HG03457 (cell line): ENCODE data around the gene PHYHIPL.

Experiments
- ATAC-seq: cut with Tn5 transposase; IDR thresholded peaks from one replicate; pipeline ENCODE4 v1.9.1; 2021; ENCODE audit warnings: moderate number of reproducible peaks; ENCODE audit not compliant: unreplicated experiment

PHYHIPL gene

DNA sequence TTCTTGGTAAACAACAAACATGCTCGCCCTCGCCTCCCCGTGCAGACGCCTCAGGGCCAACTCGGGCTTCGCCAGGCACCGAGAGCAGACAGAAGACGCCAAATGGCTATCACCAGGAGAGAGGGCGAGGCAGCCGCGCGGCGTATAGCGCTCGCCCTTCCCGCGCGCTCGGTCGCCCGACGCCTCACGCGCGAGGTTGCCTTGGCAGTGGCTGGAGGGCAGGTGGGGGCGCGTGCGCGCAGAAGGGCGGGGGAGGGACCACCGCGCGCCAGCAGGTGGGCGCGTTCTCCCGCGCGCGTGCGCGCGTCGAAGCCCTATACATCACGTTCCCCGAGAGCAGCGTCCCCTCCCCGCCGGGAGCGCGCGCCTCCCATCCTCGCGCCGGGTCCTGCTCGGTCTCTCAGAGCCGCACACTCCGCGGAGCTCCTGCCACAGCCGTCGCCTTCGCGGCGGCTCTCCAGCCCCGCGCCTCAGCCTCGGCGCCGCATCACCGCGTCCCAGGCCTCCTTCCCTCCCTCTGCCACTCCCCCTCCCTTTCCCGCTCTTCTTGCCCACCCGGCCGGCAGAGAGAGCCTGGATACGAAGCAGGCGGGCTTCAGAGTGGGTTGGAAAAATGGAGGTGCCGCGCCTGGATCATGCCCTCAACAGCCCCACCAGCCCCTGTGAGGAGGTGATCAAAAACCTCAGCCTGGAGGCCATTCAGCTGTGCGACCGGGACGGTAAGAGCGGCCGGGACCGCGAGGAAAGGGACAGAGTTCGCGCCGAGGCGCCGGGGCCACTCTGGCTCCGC is at the start of gene PHYHIPL:
Gene PHYHIPL (plus strand): TSS at position 403 of the 790 bp plus-strand sequence. CDS start 211 bp downstream, at position 614.
- ATAC-seq, result no peak

DNA sequence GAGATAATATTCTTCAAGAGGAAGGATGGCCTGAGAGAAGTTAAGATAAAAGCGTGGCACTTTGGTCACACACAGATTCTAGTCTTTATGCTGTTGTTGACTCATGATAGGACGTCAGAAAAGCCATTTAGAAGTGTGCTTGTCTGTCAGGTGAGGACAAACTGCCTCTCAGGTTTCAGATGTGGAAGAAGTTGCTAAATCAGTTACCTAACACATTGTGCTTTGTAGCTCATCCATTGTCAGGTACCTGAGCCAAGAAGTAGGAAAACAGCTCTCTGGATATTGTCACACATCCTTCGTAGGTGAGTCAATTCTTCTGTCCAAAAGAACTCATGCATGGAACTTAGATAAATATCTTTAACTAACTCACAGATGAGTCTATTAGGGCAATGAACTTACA is 49.5 kb upstream of the PHYHIPL start:
- no peak for ATAC-seq

- ATAC-seq, result no peak
These were observed 48.5 kb upstream of the PHYHIPL start for GRCh38 chr10:59127991-59128390.

DNA sequence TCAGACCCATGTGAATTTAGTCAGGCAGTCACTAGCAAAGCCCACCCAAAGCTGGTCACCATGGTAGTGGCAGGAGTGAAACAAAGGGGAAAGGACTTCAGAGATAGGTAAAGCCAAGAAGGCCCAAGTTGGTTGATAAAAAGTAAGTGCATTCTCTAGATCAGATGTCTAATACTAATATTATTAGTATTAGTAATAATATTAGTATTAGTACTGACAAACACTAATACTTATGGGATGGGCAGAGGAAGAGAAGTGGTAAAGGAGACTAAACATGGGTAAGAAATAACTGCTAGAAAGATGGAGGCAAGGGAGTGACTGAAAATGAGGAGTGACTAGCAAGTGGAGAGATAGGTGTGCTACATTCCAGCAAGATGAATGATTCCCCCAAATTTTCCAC is 46.6 kb upstream of the PHYHIPL start:
- no peak for ATAC-seq

GRCh38 chr10:59131666-59132065 is 44.8 kb upstream of the PHYHIPL start:
- no peak for ATAC-seq

DNA sequence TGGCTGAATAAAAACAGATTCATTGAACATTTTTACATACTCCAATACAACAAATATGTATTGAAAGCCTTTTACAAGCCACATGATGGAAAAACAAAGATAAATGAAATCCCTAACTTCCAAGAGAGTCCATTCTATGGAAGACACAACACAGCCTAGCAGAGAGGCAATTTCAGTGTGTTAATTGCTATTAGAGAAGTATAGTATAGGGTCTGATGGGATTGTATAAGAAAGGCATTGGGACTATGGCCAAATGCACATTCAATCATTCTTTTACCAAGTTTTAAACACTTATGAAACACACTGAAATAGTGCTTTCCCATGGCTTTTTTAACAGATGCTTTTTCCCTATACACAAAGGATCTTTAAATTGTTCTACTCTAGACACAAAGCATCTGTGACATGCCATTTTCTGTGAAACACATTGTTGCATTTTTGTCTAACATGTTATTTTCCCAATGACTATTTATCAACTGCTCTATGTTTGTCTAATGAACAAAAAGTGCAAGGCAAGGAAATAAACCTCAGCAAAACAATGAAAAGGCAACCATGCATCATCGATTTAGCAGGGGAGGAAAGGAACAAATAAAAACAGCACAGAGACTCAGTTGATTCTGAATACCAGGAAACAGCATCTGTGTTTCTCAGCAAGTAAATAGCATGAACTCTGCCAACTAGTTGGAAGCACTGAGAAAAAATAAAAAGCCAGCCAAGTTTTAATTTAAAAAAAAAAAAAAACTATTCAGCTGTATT is 42.4 kb upstream of the PHYHIPL start:
- ATAC-seq, result no peak

DNA sequence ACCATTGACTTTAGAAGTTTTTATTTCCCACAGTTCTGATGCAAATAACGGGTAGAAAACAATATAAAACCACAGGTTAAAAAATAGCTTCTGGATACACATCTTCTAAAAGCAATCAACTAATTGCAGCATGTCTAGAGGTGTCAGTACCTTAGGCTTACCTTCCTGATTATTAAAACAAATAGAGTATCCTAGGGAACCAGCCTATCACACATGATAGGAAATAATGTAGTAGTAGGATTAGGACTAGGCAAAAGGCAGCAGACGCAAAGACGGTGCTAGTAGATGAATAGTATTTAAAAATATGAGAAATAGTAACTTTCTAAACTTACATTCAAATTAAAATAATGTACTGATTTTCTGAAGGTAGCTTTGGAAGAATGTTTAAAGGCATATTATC is 41.7 kb upstream of the PHYHIPL start:
- no peak for ATAC-seq

- no peak for ATAC-seq
These were observed 41.2 kb upstream of the PHYHIPL start for GRCh38 chr10:59135275-59135674.

- ATAC-seq, result no peak
These were observed 38.4 kb upstream of the PHYHIPL start for GRCh38 chr10:59138052-59138451.

GRCh38 chr10:59143544-59143943 is 32.9 kb upstream of the PHYHIPL start:
- ATAC-seq, result no peak

GRCh38 chr10:59148701-59149100 is 27.7 kb upstream of the PHYHIPL start:
- no peak for ATAC-seq

GRCh38 chr10:59155556-59155955 is 20.9 kb upstream of the PHYHIPL start:
- ATAC-seq, result no peak

GRCh38 chr10:59167512-59167911 is 8.9 kb upstream of the PHYHIPL start:
- no peak for ATAC-seq

DNA sequence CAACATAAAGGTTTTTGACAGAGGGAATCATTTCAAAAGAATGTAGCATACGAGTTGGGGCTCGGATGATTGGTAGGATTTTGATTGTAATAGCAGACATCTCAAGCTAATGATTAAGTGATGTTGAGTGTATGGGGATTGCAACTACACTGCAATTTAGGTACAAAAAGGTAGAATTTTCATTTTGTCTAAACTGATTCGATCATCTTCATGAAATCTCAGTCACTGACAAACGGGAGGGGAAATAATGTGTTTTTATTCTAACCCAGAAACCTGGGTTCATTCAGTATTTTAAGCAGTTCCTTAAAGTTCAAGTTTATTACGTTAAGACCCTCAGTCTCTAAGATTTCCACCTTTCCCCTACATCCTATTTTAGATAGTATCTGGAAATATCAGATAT is 3.9 kb upstream of the PHYHIPL start:
- no peak for ATAC-seq

- no peak for ATAC-seq
These were observed 3.0 kb upstream of the PHYHIPL start for GRCh38 chr10:59173414-59173813.

GRCh38 chr10:59175538-59176240 is 754 bp upstream of the PHYHIPL start:
- no peak for ATAC-seq

DNA sequence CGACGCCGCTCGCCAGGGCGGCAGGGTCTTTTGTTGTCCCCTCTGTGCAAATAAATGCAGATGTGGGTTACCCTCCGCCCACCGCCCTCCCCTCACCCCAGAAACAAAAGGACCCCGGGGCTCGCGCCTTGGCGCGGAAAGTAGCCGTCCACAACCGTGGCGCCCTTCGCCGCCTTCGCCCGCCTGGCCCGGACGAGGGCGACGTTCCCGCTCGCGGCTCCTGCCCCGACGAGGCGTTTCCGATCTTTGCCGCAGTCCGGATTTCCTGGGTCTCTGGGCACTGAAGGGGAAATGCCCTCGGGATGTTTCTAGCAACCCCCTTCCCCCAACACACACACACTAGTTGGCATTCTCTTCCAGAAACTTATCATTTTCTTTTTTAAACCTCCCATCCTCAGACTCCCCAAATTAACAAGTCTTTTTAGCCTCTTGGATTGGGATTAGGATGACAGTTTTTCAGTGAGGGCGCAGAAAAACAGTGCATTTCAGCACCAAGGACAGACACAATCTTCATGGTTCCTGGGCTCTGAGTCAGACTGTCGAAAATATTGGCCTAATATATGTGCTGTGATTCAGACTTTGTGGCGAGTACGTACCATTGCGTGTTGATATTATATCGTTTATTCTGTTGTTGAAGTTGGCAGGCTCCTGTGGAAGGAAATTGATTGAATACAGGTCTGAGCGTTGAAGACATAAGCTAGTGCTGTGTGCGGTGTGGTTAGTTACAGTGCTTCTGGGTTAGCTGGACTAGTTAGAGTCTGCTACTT is 771 bp downstream of the PHYHIPL start:
- ATAC-seq, result no peak

DNA sequence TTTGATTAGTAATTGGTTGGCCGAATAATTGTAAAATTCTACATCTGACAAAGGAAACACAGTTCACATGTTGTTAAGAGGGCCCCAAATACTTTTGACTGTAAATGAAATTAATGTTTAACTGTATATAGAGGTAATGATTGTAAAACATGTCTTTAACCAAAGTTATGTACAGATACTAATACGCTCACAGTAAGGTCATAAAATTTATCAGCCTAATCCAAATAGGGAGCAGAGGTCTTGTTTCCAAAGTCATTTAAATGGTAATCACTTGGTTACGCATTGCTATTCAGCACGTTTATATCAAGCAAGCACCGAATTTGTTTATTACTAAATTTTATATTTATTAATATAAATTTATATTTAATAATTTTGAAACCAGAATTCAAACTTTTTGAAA is 1.4 kb downstream of the PHYHIPL start:
- no peak for ATAC-seq

GRCh38 chr10:59179068-59179467 is 2.6 kb downstream of the PHYHIPL start:
- ATAC-seq, result no peak

DNA sequence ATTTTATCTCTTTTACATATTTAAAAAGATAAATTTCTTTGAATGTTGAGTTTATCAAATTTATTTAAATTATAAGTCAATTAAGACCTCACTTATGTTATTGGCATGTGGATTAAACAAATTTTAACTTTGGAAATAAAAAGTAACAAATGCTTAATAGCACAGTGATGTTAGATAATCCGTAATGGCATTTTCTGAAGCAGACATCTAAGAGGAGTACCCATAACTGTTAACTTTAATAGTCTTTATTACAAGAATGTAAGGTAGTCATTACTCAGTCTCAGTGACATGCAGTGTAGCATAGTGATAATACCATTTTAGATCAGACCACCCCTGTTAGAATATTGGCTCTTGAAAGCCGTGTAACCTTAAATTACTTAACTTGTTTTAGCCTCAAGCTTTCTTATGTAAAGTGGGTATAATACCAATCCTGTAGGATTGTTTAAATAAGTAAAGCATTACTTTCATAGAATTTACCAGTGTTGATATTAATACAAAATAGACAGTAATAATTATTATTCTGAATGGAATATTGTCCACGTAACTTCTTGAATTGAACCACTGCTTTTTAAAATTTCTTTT is 4.3 kb downstream of the PHYHIPL start:
- no peak for ATAC-seq

DNA sequence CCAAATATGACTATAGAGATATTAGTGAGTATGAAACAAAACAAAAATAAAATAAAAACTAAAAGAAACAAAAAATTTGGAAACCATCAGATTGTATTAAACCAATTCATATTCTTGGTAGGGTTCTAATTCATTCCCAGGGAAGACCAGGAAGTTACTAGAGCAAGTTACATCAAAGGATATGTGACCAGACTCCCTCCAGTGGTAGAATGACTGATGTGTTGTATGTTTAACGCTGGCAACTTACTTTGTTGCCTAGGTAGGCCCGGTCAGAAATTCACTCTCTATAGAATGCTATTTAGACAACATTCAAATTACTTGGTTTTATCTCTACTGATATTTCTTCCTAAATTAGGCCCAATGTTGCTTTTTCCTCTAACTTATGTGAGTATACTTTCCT is 5.2 kb downstream of the PHYHIPL start:
- ATAC-seq, result no peak
